KG1 (cell line): ENCODE results near the gene SEC22A.

Experiments used
- DNase-seq: peaks from one replicate; lab custom pipeline; 2025; lab: John Stamatoyannopoulos, UW

SEC22A gene

DNA sequence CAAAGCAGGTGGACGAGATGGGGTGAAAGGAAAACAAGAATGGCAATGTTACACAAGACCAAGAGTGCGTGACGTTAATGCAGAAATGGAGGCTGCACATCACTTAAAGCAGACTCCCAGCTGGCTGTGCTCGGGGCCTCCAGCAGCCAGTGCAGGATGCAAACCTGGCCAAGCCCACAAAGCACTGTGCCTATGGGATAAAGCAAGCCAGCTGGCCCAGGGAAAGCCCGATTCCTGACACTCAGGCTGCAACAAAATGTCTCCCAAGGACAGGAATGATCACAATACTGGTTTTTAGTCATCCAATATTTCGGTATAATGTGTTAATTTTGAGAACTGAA, 86.2 kb downstream of the SEC22A start:
- DNase-seq = no peak

DNA sequence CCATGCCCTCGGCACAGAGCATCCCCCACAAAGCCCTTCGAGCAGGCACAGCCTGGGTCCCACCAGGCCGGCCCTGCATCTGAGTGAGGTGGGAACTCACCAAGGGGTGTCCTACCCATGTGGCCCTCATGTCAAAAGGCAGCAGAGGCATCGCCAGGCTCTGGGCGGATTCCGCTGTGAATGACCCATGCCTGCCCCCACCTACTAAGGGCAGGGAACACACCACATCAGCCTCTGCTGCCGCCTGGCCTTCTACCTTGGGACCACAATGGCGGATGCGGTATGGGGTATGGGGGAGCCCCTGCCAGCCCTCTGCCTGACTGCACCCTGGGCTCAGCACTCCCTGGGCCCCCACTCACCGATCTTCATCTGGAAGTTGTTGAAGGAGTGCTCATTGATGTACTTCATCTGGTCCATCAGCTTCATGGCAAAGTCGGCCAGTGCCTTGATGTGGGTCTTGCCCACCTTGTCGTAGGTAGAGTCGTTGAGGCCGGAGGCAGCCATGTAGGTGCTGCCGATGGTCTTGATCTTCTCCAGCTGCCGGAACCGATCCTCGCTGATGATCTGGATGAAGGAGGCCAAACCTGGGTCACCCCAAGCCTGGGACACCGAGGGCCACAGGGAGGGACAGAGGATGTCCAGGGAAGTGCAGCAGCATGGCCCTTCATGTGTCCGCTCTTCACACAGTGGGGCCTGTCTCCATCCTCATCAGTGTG, 87.8 kb downstream of the SEC22A start:
- DNase-seq = no peak

DNA sequence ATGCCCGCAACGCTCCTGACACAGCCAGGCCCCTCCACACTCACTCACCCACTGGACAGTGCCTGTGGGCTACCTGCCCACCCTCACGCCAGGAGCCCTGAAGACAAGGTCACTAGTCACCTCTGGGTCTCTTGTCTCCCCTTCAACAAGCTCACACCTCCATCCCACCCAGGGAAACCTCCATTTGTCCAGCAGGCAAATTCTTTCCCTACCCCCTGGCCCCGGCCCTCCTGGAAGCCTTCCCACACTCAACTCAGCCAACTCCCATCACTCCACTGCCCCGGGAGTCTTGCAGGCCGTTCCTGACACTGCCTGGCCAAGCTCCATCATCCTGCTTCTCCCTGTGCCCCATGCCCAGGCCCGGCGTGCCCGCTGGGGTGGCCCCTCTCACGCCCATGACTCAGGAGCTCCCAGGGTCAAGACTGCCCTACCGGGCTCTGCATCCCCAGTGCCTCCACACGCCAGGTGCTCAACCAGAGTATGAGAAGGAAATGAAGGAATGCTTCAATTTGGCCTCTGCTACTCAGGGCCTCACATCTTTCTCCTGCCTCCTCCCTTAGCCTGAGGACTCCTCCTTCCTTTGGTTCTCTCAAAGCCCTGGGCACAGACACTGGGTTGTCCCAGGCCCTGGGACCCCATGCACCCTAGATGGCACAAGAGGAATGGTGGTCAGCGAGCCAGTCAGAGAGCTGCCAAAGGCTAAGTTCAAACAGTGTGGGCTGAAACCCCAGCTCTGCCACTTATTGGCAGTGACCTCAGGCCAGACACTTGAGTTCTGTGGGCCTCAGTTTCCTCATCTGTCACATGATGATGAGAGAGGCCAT, 88.6 kb downstream of the SEC22A start:
- DNase-seq = no peak

DNA sequence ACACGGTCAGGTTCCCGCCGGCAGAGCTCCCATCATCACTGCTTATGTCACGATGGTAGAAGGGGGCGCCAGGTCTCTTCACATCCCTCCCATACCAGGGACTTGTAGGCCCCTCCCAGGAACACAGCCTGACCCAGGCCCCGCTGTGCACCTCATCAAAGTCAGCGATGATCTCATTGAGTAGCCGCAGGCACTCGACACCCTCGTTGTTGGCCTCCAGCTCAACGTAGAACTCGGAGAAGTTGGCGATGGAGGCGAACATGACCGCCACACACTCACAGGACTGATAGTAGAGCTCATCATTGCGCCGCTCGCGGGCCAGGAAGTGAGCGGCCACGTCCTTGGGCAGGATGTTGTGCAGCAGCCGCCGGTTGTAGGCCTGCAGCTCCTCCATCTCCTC, 89.2 kb downstream of the SEC22A start:
- no peak for DNase-seq

DNA sequence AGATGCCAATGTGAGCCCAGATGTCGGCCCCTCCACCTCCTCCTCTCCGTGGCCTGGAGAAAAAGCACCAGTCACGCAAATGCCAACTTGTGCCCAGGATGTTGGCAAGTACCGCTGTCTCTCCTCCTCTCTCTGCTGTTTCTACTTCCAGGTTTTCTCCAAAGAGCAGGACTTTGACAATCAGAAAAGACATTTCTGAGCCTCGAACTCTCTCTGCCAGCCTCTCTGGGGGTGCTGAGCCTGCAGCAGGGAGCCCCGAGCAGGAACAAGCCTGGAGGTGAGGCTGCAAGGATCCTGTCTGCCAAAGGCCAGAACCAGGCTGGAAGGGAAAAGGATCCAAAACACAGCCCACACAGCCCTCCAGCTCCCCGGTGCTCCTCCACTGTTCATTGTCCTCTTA, 89.7 kb downstream of the SEC22A start:
- no peak for DNase-seq

DNA sequence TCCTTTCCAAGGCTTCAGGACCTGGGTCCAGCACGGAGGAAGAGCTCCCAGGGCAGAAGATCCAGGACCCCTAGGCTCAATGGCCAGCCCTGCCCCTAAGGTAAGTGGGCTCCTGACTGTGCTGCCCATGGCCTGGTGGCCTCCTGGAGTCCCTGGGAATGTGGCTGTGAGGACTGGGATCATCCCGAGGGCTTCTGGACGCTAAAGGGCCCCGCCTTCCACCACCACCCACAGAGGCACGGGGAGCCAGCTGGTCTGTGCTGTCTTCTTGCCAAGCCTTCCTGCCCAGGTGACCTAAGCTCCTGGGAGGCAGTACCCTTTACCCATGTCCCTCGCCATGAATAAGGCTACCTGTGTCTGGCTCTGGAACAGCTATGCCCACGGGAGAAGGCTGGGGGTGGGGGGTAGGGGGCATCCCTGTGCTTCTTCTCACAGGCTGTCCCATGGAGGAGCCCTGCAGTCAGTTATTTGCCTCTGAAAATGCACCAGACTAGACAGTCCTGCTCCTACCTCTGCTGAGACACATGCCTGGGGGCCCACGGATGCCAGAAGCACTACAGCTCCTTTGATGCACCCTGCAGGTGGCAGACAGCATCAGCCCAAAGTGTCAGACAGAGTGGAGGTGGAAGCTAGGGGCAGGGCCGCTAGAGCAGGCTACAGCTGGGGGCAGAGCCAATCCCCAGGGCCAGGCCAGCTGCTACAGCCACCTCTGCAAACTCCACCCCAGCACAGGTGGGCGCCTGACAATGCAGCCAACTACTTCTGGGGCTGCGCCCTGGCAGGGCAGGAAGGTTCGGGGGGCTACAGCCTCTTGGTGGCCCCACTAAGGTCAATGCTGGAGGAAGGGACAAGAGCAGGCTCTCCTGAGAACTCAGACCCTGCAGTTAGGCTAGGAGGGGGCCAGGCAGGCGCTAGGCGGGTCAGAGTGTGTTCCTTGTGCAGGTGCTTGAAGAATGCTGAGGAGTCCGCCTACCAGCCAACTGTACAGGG, 90.9 kb downstream of the SEC22A start:
- no peak for DNase-seq

DNA sequence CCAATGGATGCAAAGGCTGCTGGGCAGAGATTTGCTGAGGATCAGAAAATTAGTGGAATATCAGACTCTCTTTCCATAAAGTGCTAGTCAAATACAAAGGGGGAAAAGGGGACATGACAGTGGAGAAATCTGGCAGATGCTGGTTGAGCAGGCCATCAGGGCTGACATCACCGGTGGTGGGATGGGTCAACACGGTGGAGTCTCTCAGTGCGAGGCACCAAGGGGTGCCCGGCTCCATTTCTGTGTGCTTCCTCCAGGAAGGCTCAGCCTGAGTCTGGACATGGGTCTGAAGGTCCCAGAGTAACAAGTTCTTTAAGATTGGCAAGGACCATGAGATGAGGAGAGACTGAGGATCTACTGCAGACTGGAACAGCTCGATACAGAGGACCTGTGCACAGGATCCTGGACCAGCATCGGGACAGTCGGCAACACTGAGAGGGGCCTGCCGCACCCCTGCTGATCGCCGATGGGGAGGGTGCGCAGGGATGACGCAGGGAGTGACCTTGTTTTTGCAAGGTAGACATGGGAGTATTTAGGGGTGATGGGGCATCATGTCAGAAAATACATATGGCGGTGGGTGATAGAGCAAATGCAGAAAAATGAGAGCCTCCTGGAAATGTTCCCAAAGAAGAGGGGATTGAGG, 92.7 kb downstream of the SEC22A start:
- no peak for DNase-seq

DNA sequence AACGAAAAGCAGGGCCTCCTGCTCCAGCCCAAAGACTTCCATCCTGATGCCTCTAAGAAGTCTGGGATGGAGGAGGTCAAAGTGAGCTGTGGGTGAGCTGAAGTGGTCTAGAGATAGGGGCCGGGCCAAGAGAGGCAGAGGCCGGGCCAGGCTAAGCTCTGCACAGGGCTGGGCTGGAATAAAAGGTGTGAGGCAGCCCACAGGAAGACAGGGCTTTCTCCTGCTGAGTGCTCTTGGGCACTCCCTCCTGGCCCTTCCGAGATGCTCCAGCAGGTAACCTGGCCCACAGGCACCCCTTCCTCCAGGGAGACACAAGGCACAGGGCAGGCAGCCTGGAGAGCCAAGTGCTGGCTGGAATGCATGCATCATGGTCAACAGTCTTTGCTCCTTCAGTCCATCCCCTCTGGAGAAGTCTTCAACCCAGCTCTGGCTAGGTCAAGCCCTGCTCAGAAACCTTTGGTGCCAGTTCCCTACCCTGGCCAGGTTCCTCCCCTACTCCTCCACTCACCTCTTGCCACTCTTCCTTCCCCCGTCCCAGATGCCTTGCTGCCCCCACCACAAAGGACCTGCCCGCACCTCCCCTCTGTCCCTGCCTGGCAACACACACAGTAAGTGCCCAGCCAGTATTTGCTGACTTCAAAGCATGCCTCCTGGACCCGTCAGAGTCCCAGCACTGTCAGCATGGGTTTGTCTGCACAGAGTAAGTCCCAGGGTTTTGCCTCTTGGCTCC, 93.6 kb downstream of the SEC22A start:
- DNase-seq = no peak

DNA sequence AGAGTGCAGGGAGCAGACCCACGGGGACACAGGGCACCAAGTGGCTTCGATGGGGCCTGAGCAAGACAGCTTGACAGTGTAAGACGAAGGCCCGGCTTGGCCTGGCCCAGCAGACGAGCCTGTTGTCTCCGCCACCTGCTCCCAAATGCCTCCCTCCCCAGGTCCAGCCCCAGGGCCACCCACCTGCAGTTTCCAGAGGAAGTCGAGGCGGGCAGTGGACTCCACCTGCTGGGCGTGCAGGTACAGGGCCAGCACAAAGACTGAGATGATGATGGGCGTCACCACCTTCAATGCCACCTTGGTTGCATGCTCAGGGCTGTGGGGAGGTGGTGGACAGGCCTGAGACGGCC, 94.1 kb downstream of the SEC22A start:
- no peak for DNase-seq

DNA sequence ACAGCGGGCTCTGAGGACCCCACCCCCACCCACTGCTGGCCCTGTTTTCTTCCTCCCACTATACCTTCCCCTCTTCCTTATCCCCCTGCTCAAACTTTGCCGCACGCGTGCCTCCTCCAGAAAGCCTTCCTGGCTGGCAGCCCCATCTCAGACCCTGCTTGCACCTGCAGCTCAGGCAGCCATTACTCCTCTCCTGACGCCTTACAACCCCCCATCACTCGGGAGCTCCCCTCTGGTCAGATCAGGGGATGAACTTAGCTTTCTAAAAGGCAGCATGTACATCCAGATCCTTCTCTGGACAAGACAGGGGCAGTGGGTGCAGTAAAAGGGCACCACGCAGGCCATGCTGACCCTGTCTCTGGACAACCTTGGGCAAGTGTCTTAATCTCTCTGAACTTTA, 94.5 kb downstream of the SEC22A start:
- DNase-seq = no peak

DNA sequence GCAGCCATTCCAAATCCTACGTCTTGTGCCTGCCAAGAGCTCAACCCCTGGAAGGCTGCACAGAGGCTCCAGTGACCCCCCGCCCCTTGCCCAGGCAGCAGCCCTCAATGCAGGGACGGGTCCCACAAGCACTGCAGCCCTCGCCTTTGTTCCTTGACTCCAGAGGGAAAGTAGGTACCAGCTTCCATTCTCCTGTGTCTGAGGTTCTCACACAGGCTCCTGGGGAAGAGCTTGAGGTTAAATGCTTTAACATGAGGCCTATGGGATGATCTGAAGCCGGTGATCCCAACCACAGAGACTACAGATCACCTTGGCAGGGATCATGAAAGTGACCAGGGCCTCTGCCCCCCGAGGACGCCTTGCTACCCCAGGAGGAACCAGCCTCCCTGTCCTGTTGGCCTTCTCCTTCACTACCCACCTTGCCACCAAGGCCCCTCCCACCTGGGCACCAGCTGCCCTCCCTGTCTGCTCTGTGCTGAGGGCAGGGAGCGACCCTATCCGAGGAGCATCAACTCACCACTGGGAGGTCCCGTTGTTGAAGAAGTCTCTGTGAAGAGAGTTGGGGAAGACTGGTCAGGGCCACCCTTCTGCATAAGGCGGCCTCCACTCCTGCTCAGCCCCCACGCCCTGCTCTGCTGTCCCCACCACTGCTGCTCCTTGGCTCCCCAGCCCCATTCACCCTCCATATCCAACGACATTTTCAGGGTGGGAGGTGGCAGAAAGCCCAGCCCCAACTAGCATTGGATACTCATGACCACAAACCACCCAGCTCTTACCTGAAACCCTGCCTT, 95.3 kb downstream of the SEC22A start:
- DNase-seq = no peak

DNA sequence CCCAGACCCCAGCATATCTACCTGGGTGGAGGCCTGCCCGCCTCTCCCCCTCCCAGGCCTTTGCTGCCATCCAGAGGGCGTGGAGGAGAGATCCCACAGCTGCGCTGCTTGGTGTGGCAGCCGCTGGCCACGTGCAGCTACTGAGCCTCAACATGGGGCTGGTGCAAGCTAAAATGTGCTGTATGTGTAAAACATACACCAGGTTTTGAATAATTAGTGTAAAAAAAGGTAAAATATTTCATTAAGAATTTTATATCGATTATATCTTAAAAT, 95.8 kb downstream of the SEC22A start:
- DNase-seq = no peak

DNA sequence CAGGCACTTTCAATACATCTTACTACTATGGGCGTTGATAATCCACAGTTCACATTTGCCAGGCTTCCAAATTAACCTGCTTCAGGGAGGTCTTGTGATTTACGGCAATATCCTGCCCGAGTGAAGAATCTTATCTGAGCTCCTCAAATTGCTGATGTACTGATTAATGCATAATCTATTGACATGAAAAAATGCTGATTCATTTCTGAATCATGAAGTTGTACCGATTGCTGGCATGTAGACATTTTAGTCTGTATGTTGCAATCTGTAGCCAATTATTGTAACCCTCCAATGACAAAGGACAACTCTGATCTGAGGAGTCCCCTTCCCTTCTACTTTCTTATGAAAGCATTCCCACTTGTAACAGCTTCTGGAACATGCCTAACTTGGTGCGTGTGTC, 97.2 kb downstream of the SEC22A start:
- DNase-seq = no peak

DNA sequence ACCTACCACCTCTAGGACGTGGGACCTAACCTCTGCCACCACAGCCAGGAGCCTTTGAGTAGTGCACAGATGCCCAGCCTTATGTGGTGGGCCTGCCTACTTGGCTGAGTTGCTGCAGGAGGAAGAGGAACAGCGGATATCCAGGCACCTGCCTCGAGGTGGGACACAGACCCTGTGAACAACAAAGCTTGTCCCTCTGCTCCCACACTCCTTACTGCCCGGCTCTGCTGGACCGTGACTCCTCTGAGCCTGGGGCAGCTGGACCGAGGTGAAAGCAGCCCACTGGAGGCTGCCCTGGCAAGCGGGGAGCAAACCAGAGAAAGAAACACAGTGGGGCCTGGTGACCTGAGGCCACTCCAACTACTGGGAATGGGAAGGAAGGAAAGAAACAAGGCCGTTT, 97.8 kb downstream of the SEC22A start:
- no peak for DNase-seq

DNA sequence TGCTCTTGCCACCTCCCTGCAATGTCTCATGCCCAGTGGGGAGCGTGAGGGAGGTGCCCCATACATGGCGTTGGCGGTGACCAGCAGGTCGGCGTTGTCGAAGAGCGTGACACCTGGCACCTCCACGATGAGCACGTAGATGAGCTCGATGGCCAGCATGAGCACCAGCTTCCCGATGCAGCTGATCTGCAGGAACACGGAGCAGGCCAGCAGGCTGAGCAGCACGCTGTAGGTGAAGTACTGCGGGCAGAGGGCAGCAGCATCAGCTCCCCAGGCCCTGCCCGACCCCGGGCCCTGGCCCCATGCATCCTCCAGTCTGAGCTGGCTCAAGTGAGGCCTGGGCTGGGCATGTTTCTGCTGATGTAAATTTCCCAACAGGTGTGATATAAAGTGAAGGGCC, 98.3 kb downstream of the SEC22A start:
- no peak for DNase-seq

DNA sequence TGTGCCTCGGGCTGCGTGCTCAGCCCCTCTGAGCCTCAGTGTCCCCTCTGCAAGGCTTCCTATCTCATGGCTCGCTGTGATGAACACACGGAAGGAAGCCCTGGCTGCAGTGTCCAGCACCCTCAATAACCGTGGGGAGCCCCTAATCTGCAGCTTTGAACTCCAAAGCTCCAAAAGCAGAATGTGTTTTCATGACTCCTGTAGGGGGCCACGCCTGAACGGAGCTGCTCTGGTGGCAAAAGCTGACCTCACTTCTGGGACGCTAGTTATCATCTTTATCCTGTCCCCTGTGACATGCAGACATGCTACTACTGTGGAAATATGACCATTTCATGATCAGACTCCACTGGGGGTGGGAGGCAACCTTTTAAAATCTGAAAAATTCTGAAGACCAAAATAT, 98.8 kb downstream of the SEC22A start:
- no peak for DNase-seq

DNA sequence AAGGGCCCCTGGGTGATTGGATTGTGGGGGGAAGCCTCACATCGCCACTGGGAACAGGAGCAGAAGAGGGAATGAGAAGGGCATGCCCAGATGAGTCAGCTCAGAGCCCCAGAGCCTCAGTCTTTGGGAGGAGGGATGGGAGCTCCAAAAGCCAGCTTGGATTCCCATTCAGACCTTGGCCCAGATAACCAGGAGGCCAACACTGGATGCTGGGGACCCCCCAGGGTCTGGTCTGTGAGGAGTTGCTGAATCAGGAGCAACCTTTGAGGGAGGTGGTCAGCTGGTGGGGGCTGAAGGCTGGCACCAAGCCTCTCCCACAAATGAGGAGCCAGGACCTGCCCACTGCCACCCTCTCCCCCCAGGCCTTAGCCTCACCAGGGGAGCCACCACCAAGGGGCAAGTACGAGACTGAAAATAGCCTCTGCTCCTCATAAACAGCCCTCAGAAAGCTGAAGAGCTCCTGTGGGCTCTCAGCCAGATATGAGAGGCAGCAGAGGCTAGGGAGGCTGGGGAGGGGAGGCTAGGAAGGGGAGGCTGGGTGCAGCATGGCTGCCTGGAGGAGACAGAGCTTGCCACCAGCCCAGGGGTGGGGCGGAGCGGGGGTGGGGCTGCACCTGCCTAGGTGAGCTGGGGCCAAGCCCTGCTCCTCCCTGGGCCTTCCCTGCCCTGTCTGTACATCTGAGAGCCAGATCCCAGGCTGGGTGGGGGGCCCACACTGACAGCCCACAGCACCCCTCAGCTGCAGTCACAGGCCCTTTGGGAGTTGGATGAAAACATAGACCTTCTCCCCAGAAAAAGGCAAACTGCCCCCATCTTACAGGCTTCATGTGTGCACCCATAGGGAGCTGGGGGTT, 99.8 kb downstream of the SEC22A start:
- DNase-seq = no peak

DNA sequence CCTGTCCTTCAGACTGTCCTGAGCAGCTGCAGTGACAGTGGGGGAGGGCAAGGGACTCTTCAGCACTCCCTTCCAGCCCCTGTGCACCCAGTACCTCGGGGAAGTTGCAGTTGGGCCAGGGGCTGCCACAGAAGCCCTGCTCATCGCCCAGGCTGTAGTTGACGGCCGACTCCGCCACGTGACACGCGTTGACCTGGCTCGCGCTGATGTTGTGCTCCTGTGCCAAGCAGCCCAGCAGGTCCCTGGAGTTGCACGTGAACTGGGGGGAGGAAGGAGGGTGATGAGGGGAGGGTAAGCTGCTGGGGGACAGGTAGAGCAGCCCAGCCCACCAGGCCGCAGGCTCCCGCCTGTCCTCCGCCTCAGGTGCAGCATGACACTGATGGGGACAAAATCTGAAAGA, 101.2 kb downstream of the SEC22A start:
- DNase-seq = no peak

DNA sequence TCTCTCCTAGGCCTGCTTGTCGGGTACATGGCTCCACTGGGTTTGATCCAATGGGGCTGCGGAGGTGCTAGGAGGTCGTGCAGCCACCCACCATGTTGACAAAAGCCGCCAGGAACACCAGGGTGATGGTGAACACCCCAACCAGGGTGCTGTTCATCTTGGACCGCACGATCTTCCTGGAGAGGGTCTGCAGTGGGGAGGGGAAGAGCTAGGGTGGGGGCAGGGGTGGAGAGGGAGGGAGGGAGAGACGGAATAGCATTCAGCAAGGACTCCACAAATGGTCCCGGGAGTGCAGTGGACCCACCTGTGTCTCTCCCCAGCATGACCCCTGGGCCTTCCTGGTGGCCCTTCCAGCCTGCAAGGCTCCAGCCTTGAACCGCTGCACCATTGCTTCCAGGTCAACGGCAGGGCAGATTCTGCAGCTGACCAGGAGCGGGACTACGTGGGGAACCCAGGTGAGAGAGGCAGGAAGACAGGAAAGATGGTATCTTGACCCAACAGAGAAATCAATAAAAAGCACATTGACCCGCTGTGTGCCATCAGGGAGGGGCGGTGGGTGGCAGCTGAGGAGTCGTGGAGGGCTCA, 102.3 kb downstream of the SEC22A start:
- no peak for DNase-seq

DNA sequence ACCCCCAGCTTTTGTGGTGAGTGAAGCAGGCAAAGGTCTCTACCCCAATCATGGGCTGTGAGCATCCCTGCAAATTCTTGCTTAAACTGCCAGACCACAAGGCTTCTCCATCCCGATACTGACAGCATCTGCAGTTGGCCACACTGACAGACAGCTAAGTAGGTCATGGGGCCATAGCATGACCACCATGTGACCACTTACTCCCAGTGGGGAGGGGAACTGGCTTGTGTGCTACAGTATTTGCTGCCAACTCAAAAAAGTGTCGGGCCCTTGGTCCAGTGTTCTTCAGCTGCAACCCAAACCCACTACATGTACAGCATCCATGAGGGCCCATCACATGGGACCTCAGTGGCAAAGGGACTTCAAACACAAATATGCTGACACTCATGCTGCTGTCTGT, 103.4 kb downstream of the SEC22A start:
- DNase-seq = no peak
